ENCODE data around the gene HPCAL1.

The HPCAL1 gene

GRCh38 chr2:10475221-10475722, 172.6 kb downstream of the HPCAL1 start:
- no peak for DNase-seq

GRCh38 chr2:10475811-10476660, 173.3 kb downstream of the HPCAL1 start:
- DNase-seq = no peak

DNA sequence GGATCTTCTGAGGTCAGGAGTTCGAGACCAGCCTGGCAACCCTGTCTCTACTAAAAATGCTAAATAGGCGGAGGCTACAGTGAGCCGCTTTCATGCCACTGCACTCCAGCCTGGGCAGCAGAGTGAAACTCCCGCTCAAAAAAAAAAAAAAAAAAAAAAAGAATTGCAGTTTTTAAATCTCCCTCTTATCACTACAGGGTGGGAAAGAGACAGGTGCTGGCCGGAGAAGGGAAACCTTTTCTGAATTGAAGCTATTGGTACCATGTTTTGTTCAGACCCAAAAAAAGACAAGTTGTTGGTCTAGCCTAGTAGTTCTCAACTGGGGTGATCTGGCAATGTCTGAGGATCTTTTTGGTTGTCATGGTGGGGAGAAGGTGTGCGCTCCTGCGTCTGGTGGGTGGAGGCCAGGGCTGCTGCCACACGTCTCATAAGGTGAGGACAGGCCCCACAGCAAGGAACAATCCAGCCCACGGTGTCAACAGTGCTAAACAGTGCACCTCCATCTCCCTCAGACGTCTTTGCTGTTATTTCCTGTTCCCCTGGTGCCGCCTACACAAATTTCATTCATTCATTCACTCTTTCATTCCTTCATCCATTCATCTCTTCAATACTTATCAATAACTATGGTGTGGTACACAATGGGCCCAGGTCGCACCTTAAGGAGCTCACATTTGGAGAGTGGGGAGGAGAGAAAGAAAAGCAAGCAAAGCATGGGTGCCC, 174.2 kb downstream of the HPCAL1 start:
- no peak for DNase-seq
